Kidney (tissue), 14 donors: Measurements from ENCODE around the gene ZBED4. TPM values are rescaled to one million over a fixed set of nuclear protein-coding genes. Genes with fewer than 3 reads are reported as not detected.

ENCODE experiments used
- DNase-seq, 5 donors: peaks; one replicate each; pipeline ENCODE4 v3.0.0-alpha.2; 2013 to 2020
- FAIRE-seq: peaks from 2 replicates; lab custom pipeline; 2012; peaks lifted over from hg19 to GRCh38; lab: Jason Lieb, UNC
- H3K27ac ChIP-seq, 2 donors: one replicate each; pipeline ENCODE4 v1.7.0; 2013; ENCODE audit warnings: low read depth in 2 of 2, low read length in 2 of 2, inconsistent platforms in 1 of 2
- H3K27me3 ChIP-seq: one replicate; pipeline ENCODE4 v1.7.1; 2013; ENCODE audit warnings: low read length, inconsistent platforms; ENCODE audit not compliant: control insufficient read depth, insufficient read depth
- H3K36me3 ChIP-seq, 3 donors: one replicate each; pipeline versions ENCODE4 v1.7.0 to v1.7.1; 2013; ENCODE audit warnings: low read length in 3 of 3, control low read depth in 1 of 3, inconsistent platforms in 1 of 3; ENCODE audit not compliant: insufficient read depth in 3 of 3, control insufficient read depth in 2 of 3
- H3K4me1 ChIP-seq, 3 donors: one replicate each; pipeline versions ENCODE4 v1.7.0 to v1.7.1; 2013; ENCODE audit warnings: low read length in 3 of 3, inconsistent platforms in 1 of 3, low read depth in 1 of 3; ENCODE audit not compliant: control insufficient read depth in 2 of 3, insufficient read depth in 2 of 3
- H3K4me3 ChIP-seq, 3 donors: one replicate each; pipeline versions ENCODE4 v1.7.0 to v1.8.1; 2013; ENCODE audit warnings: low read length in 3 of 3, control low read depth in 1 of 3, inconsistent platforms in 1 of 3
- H3K9ac ChIP-seq, 3 donors: one replicate each; pipeline versions ENCODE4 v1.7.0 to v1.7.1; 2013; ENCODE audit warnings: low read length in 3 of 3, control low read depth in 1 of 3, inconsistent platforms in 1 of 3
- H3K9me3 ChIP-seq, 3 donors: one replicate each; pipeline versions ENCODE4 v1.7.0 to v1.7.1; 2013; ENCODE audit warnings: low read length in 3 of 3, control low read depth in 1 of 3, inconsistent platforms in 1 of 3; ENCODE audit not compliant: control insufficient read depth in 2 of 3, insufficient read depth in 1 of 3
- CTCF ChIP-seq: IDR thresholded peaks from 3 replicates; pipeline ENCODE4 v1.5.1; 2012; ENCODE audit warnings: mild to moderate bottlenecking, moderate library complexity, borderline replicate concordance; ENCODE audit not compliant: insufficient read depth; ENCODE audit errors: extremely low read depth
- intact Hi-C: fragments of 100-400 bp; cut with DNase I; formaldehyde crosslinking; loops from one replicate; pipeline ENCODE4 v1.11.1; 2022
- polyA plus RNA-seq: library from polyadenylated mRNA; stranded (reverse); fragments of 350-450 nt; fragmentation: Illumina TruSeq; extraction: RNeasy Lipid Tissue Mini Kit (QIAGEN cat#74804); gene quantifications from one replicate; pipeline ENCODE4 v1.2.3, GENCODE V29; 2014; ENCODE audit warnings: low read depth, low replicate concordance; ENCODE audit not compliant: insufficient read depth
- total RNA-seq: library from RNA; stranded (reverse); fragmentation: NEBNext Ultra II Directional; extraction: Animal tissue kit (Norgen Biotek cat#: 25700); gene quantifications from one replicate; pipeline ENCODE4 v1.2.1, GENCODE V29; 2021
- donor health status: control.
- donor health status: control.
- donor health status: control.
- donor health status: control.
- donor health status: control.
- donor health status: DM: yes; HTN: yes; CAD: no.
- donor health status: Normal renal cell carcinoma (clear cell type).

ZBED4 gene
- total and polyA plus RNA-seq, 2 donors from 2014 or later = 2.1 to 12.9 TPM

DNA sequence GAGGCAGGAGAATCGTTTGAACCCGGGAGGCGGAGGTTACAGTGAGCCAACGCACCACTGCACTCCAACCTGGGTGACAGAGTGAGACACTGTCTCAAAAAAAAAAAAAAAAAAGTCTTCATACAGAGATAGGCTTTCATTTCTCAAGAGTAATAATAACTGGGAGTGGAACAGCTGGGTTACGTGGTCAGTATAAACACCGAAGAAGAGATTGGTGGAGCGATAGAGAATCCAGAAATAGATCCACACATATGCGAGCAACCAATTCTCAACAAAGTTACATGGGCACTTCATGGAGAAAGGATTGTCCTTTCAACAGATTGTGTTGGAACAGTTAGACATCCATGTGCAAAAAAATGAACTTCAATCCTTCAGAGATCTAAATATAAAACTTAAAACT lies 24.6 kb downstream of the ZBED4 start:
- no peak overlapping the region for H3K27ac ChIP-seq
- FAIRE-seq = no peak
- intact Hi-C loops = no loop called here

GRCh38 chr22:49879871-49880270 lies 26.2 kb downstream of the ZBED4 start:
- H3K9ac ChIP-seq = no peak overlapping the region
- H3K27ac ChIP-seq = no peak overlapping the region
- no peak for DNase-seq
- intact Hi-C loops = no loop called here
- no peaks in the 10 kb centered on the region for H3K27me3 ChIP-seq
- no peaks in the 10 kb centered on the region for H3K9me3 ChIP-seq
- H3K36me3 ChIP-seq = peaks cover 0 to 2% (median 2%) of the 10 kb centered on the region in 3 donors
- no peak for FAIRE-seq
- no peak overlapping the region for H3K4me3 ChIP-seq
- TF ChIP-seq CTCF = no peak
- H3K4me1 ChIP-seq = no peaks in the 10 kb centered on the region

More for the DNA sequence above, 24.6 kb downstream of the ZBED4 start:
- DNase-seq = no peak
- Histone ChIP-seq H3K9ac (no peak overlapping the region), H3K4me3 (no peak overlapping the region), H3K36me3 (no peaks in the 10 kb centered on the region), H3K4me1 (no peaks in the 10 kb centered on the region), H3K27me3 (no peaks in the 10 kb centered on the region), H3K9me3 (no peaks in the 10 kb centered on the region)
- TF ChIP-seq CTCF = no peak

- Histone ChIP-seq H3K9ac (no peak overlapping the region), H3K27ac (no peak overlapping the region), H3K4me1 (no peaks in the 10 kb centered on the region), H3K27me3 (no peaks in the 10 kb centered on the region), H3K9me3 (no peaks in the 10 kb centered on the region), H3K36me3 (peaks cover 0 to 2% (median 2%) of the 10 kb centered on the region in 3 donors), H3K4me3 (no peak overlapping the region)
- no peak for DNase-seq
- FAIRE-seq = no peak
- no peak for TF ChIP-seq CTCF
- intact Hi-C loops = no loop called here
Observed at GRCh38 chr22:49880281-49880680, 26.6 kb downstream of the ZBED4 start.

- no peaks in the 10 kb centered on the region for H3K27me3 ChIP-seq
- intact Hi-C loops = no loop called here
Observed at GRCh38 chr22:49881856-49882255, 28.2 kb downstream of the ZBED4 start.

More at GRCh38 chr22:49881856-49882255, 28.2 kb downstream of the ZBED4 start:
- FAIRE-seq (no peak), DNase-seq (no peak)
- H3K4me1 ChIP-seq = no peaks in the 10 kb centered on the region
- TF ChIP-seq CTCF = no peak
- no peak overlapping the region for H3K9ac ChIP-seq
- no peaks in the 10 kb centered on the region for H3K9me3 ChIP-seq
- no peak overlapping the region for H3K27ac ChIP-seq
- H3K36me3 ChIP-seq = peaks cover 7 to 14% (median 10%) of the 10 kb centered on the region in 3 donors
- no peak overlapping the region for H3K4me3 ChIP-seq
